Fibroblast of upper back skin (primary cell): ENCODE measurements around the gene NRXN3.

Source experiments
- DNase-seq: peaks from one replicate; pipeline ENCODE4 v3.0.0-alpha.2; 2013

Gene NRXN3

GRCh38 chr14:79602742-79603141, 1432.6 kb downstream of the NRXN3 start:
- no peak for DNase-seq

DNA sequence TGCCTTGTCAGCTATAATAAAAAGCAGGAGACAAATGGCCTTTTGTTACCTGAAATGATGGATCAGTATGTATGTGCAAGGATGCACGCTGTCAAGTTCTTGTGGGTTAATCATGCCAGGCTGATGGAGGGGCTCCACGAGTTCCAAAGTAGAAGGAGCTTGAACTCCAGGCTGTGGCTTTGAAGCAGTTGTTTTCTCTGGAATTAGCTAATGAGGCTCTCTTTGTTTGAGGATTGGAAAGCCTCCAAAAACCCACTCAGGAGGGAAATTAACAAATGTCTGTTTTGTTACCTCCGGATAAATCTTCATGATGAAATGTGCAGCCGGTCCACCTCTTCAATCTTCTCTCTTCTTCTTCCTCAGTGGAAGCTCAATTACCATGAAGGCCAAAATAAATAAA, 1435.7 kb downstream of the NRXN3 start:
- DNase-seq = no peak

DNA sequence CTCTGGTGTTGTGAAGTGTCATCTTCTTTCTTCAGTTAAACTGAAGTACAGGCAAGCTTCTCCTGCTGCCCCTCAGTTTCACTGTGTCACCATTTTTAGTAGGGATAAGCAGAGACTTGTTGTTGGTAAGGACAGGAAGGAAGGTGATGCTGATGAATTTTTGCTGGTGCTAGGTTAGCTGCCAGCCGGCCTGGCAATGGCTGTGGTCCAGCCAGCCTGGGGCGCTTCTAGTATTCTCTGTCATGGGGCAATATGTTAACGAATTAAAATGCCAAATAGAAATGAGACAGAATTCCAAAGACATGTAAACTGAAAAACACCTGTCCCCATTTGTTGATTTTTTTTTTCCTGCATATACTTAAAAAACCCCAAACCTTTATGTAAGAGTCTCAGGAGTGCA, 1438.3 kb downstream of the NRXN3 start:
- DNase-seq = no peak

GRCh38 chr14:79613625-79614024, 1443.5 kb downstream of the NRXN3 start:
- DNase-seq = no peak

DNA sequence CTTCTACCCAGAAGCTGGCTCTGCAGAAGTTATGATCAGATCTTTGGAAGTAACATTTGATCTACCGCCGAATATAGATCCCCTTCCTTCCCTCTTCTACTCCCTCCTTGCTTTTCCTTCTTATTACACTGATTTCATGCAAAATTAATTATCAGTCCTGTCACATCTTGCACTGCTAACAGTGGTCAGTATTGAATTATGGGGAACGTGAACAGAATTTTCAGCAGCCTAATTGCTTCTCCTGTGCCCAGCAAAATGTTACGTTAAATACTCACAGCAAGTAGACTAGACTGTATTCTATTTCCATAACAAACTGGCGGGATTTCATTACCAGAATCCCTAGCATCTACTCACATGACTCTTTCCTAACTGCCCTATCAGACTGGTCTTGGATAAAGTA, 1444.3 kb downstream of the NRXN3 start:
- DNase-seq = no peak

DNA sequence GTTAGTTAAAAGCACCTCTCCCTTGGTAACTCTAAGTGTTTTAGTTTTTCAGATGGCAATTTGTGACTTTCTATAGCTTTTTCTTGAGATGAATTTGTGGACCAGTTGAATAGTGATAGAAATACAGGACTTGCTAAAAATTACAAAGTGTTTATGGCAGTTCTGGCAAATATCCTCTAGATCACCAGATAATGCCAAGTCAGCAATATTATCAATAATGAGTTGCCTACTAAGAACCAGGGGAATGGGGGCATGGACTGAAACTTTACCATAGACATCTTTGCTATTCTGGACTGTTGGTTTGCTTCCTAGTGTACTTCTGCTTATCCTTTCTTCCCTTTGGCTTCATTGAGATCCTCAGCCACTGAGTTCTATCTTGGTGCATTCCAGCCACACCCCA, 1456.9 kb downstream of the NRXN3 start:
- DNase-seq = no peak

DNA sequence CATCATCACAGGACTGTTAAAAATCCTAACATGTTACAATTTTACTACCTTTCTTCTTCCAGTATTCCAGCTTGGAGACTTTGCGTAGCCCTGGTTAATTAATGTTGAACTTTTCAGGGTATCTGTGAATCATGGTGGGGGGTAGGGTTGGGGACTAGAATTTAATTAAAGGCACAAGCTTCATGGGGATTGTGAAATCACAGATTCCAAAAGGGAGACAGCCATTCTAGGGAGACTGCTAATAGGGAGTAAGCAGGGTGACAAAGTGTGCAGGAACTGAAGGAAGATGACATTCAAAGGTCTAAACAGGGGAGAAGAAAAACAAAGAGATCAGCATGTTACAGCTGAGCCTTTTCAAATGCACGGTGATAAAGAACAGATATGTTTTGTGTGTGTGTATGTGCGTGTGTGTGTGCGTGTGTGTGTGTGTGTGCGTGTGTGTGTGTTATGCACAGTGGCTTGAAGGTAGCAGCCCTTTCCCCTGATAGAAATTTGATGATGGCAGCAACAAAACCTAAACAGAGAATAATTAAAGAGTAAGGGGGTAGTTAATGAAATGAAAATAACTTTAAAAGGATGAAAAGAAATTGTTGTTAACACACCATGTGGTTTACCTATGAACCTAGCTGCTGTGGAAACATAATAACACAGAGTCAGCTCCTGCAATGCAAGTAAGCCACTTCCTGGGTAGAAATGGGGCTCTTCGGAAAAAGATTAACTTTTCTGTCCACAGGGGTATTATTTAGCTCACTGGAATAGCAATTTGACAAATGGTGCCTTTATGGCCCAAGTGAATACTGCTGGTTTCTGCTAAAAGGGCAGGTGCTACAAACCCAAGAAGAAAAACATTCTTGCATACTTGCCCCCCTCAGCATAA, 1459.5 kb downstream of the NRXN3 start:
- no peak for DNase-seq

DNA sequence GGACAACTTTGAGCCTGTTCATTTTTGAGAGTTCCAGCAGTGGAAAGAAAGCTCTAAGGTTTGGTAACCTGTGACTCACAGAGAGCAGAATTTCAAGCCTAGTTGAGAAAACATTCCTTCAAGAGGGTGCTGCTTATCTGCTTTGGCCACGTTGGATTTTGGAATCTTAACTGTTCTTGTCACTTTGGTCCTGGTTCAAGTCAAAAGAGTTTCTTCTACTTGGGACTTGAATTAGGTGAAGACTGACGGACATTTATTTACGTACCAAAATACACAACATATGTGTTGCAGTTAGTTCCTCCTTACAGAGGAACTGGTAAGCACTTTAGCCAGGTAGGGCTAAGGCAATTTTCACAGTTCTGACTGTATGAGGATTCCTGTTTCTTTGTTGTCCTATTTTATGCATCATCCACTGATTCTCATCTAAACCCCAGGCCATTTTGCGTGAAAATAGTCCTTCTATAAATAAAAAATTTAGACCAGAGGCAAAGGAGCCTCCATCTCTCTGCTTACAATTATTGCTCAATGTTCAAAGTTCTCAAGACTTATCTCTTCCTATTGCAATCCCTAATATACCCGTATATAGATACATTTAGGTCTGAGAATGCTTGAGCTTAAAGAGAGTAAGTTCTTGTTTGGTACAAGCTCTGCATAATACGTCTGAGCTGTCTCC, 1460.3 kb downstream of the NRXN3 start:
- no peak for DNase-seq

GRCh38 chr14:79631276-79631675, 1461.1 kb downstream of the NRXN3 start:
- no peak for DNase-seq

GRCh38 chr14:79638672-79639266, 1468.6 kb downstream of the NRXN3 start:
- no peak for DNase-seq

GRCh38 chr14:79639613-79640012, 1469.4 kb downstream of the NRXN3 start:
- no peak for DNase-seq

GRCh38 chr14:79641371-79641770, 1471.2 kb downstream of the NRXN3 start:
- DNase-seq = no peak

- no peak for DNase-seq
These were observed 1473.0 kb downstream of the NRXN3 start for GRCh38 chr14:79643132-79643531.

- no peak for DNase-seq
These were observed 1475.7 kb downstream of the NRXN3 start for GRCh38 chr14:79645753-79646362.

DNA sequence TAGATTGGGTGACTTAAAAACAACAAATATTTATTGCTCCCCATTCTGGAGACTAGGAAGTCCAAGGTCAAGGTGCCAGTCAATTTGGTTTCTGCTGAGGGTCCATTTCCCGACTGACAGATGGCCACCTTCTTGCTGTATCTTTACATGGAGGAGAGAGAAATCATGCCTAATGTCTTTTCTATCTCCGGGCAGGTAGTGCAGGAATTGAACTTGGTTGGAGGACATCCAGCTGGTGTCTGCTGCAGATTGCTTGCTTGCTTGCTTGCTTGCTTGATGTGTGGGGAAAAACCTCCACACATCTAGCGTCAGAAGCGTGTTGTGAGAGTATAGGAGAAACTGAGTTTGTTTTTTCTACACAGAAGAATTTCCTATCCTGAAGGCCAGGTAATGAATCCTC, 1479.7 kb downstream of the NRXN3 start:
- no peak for DNase-seq

DNA sequence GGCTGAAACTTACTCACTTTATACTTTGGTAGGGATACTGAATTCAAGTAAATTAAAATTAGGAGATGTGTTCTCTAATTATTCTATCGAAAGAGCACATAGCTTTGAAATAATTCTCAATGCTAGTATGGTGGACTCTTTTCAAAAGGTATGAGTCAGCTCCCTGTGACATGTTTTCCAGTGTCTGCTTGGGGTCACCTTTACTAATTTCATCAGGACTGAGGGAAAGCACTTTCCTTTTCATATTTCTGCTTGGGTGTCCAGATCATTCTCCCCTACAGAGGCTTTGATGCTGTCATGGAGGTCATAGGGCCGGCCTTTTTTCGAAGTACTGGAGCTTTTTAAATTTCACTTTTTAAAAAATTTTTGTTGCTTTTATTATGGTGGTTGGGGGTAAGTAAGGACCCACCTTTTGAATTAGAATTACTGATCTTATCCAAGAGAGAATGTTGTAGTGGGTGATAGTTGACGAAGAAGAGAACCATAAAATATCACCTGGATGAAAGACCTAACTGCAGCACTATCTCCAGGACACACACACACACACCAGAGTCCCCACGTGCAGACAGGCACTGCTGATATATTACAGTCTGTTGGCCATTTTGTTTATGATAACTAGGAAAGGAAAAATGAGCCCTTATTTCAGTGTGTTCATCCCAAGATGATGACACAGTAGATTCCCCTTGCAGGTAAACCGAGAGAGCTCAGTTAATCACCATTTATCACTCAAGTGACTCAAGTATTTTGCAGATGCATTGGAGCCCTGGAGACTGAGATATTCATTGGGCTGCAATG, 1482.5 kb downstream of the NRXN3 start:
- no peak for DNase-seq

DNA sequence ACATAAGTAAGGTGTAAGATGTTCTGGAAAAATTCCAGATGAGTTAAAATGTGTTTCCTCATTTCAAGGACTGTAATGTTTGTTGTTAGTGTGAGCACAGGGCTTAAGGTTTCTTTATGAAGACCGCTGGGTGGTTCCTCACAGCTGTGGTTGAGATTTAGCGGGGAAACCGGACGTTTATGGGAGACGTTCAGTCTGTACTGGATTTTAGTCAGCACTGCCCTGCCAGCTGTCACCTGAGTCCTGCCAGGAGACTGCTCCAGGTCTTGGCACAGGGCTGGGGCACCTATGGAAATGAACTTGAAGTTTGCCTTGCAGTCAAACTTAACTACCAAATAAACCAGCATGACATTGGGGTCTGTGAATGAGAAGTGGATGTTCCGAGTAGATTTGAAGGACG, 1485.9 kb downstream of the NRXN3 start:
- no peak for DNase-seq

DNA sequence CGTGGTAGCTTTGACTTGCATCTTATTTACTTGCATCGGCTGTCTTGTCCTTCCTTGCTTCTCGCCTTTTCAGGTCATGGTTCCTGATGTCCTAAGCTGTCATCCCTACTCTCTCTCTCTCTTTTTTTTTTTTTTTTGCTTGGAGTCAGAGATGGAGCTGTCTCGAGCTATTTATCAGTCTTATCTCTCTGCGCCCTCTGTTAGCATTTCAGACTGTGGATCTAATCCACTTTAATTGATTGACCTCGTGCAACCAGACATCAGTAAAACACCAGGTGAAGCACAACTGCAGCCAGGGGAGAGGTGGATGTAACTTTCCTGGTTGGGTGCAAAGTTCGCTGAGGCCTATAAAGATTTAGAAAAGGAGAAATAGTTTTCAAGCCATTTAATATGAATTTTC, 1486.3 kb downstream of the NRXN3 start:
- DNase-seq = no peak

GRCh38 chr14:79658221-79658620, 1488.0 kb downstream of the NRXN3 start:
- no peak for DNase-seq

DNA sequence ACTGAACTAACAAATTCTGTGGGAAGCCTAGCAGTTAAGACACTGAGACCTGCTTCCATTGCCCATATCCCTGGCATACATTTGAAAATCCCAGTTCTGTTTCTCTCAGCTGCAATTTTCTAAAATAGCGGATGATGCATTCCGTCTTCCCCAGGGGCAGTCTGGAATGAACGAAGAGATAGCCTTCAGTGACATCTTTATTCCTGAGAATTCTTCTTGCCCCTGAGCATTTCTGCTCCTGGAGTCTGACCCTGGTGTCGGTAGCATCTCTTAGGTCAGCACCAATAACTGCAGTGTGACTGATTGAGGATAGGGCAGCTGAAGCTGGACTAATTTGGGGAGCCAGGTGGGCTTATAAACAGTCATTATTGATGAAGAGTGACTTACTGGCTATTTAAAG, 1488.6 kb downstream of the NRXN3 start:
- no peak for DNase-seq

DNA sequence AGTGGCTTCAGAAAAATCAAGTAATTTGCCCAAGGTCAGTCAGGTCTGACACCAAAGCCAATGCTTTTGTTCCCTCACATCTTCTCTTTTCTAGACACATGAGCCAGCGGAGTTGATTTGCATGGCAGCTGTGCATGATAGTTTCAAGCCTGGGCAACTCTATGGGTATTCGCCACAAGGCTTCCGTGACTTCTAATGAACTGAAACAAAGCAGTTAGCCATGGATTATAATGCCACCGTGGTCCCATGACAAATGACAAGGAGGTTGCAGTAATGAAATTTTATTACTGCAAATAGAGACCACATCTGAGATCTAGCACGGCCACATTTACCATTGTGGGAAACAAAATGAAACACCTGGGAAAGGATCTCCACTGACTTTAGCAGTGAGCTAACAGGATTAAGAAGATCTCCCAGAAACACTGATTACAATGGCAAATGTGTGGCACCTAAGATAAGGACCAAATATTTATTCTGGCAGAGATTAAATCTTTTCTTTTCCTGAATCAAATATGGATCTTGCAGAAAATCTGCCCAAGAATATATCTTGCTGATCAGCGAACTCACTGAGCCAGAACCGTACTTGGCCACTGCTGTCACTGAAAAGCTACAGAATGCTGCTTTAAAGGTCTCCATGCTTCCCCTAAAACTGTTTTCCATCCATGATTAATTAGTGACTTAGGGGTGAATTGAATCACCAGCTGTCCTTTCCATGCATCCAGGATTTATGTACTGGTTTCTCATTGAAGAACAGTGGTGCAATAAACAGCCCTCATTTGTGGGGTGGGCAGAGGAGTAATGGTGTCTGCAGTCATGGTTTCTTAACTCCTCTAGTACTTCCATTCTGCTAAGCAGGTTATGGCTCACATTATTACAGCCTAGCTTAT, 1490.1 kb downstream of the NRXN3 start:
- no peak for DNase-seq

DNA sequence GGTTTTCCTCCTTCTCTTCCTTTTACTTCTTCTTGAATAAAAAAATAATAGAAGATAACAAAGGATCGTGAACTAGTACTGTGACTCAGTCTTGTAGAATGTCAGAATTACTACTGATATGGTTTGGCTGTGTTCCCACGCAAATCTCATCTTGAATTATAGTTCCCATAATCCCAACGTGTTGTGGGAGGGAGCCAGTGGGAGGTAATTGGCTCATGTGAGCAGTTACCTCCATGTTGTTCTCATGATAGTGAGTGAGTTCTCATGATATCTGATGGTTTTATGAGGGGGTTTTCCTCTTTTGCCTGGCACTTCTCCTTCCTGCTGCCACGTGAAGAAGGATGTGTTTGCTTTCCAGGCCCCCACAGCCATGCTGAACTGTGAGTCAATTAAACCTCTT, 1491.6 kb downstream of the NRXN3 start:
- DNase-seq = peak; percentile 11
